ENCODE data around the gene CHDH. TPM values are rescaled to one million over a fixed set of nuclear protein-coding genes. Genes with fewer than 3 reads are reported as not detected.

The CHDH gene
- total RNA-seq, 1 donor from 2014 or later = 0.64 TPM

- intact Hi-C loops (cut with micrococcal nuclease) = no loop called here
These were observed 12.0 kb upstream of the CHDH start for GRCh38 chr3:53858096-53858741.

DNA sequence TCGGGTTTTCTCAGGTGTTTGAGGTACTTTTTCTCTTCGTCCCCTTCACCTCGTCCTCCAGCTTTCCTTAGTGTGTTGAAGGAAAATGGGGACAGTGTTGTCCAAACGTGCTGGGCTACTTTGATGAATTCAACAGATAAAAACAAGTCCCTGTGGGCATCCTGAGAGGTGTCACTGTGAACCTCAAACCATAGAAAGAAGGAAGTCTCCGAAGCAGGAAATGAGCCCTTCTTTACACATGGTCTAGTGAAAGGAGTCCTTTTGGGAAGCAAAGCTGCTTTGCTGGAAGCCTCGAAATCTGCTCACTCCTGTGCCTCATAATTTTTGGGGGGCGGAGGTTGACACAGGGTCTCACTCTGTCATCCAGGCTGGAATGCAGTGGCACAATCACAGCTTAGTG lies 10.7 kb upstream of the CHDH start:
- intact Hi-C loops (cut with micrococcal nuclease) = no loop called here

DNA sequence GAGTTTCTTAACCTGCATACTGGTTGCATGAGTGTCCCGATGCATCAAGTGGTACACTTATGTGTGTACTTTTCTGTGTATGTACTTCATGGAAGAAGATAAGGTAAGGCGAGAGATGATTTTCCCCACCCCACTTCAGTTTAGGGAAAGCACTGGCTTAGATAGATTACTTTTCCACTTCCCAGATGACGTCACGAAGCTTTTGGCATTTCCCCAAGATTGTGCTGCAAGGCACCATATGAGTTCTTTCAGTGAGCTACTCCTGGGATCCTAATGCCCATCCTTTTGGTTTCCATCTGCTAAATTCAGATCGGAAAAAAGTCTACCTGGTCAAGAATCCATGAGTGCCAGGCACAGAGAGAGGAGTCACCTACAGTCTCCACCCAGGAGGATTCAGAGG lies 4.7 kb upstream of the CHDH start:
- intact Hi-C loops (cut with micrococcal nuclease) = no loop called here

DNA sequence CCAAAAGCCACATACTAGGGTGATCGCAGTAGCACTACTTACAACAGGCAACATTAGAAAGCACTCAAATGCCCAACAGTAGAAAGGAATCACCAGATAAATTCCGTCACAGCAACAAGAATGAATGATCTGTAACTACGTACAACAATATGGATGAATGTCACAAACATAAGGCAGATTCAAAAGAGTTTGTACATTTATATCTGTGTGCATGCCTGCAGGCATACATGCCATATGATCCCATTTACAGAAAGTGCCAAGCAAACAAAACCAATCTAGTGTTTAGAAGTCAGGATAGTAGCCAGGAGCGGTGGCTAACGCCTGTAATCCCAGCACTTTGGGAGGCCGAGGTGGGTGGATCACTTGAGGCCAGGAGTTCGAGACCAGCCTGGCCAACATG lies 3.7 kb upstream of the CHDH start:
- intact Hi-C loops (cut with micrococcal nuclease) = loop anchor here (2.0 kb wide), 1 partner anchor 97 kb away; no protein-coding TSS in a partner anchor

DNA sequence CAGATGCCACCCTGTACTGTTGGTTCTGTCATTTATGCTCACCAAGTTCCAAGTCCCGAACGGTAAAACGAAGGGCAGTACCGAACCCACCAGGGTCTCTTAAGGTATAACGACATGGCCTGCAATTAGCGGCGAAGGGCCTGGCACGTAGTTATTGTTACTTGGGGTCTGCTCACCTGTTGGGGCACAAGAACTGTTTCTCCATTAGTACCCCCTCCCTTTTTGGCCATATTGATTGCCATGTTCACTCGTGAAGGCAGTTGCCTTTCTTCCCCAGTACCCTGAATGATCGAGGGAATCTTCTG lies 584 bp upstream of the CHDH start:
- intact Hi-C loops (cut with micrococcal nuclease) = no loop called here

DNA sequence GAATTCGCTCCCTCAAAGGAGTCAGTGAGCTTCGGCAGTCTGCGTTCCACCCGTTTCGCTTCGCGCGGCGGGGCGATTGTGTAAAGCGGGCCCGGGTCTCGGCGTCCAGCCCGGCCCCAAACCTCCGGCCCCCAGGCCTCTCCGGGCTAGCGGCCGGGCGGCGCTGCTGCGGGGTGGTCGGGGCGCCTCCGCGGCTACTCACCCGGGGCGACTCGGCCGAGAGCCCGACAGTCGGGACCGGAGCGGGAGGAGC lies 412 bp downstream of the CHDH start:
- intact Hi-C loops (cut with micrococcal nuclease) = no loop called here

GRCh38 chr3:53845103-53845880 lies 927 bp downstream of the CHDH start:
- intact Hi-C loops (cut with micrococcal nuclease) = no loop called here

DNA sequence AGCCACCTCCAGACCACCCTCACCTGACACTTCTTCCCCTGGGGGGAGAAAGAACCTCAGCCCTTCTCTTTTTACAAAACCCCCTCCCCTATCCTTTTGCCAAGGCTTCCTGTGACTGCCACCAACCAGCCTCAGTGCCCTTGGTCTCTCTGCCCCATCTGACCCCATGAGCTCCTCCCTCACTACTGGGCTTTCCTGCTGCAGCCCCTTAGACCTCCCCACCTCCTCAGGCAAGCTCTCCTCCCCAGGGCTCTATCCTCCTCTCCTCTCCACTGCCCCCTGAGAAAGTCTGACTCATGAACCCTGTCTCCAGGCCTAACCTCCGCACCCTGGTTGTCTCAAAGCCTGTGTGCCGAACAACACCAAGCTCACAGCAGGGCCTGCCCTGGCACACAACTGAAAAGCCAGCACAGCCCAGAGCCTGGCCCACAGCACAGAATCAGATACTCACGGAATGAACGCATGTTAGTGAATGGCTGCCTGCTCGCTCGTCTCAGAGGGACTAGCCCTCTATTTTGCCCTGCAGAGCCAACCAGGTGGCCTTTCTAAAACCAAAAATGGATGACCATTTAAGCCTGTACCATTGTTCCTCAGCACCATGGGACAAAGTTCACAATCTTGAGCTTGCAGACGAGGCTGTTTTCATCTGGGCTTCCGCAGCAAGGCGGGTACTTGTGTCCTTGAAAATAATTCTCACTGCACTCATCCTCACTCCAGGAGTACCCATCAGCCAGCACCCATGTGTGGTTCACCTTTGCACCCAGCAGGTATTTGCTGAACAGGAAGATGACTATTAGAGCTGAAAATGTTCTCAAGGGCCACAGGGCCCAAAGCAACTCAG lies 1.7 kb downstream of the CHDH start:
- intact Hi-C loops (cut with micrococcal nuclease) = no loop called here

DNA sequence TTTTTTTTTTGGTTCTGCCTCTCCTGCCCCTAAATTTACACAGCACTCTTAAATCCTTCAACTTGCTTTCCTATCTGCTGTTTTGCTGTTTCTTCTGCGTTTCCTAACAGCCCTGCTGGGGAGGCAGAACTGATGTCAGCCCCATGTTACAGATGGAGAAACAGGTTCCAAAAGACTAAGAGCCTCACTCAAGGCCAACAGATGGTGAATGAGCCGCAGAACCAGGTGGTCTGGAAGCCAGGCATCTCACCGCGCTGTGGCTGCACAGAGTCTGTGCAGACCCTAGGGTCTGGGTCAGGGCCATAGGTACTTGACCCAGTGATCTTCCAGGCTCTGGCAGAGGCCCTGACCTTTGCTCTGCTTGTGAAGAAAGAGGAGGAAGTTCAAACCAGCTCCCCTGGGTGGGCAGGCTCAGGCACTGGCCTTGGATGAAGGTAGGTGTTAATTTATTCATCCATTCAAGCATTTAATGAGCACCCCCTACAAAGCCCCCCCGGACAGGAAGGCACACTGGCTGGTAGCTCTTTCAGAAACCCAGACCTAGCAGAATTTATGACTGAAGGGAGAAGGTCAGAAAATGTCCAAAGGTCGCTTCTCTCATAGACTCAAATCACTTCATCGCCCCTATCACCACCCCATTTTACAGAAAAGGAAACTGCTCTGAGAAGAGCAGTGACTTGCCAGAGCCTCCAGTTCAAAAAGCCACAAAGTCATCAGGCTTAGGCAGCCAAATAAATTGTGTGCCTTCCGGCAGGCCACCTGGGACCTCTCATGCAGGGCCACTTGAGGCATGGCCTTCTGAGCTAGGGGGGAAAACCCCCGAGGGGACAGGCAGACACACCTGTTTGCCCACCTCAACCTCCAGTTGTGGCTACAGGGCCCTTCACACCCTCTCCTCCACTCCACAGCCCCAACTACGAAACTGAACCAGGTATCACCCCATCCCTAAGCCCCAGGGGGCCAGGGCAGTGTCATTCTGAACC lies 2.7 kb downstream of the CHDH start:
- intact Hi-C loops (cut with micrococcal nuclease) = loop anchor here (1.0 kb wide), 1 partner anchor 22 kb away; no protein-coding TSS in a partner anchor

DNA sequence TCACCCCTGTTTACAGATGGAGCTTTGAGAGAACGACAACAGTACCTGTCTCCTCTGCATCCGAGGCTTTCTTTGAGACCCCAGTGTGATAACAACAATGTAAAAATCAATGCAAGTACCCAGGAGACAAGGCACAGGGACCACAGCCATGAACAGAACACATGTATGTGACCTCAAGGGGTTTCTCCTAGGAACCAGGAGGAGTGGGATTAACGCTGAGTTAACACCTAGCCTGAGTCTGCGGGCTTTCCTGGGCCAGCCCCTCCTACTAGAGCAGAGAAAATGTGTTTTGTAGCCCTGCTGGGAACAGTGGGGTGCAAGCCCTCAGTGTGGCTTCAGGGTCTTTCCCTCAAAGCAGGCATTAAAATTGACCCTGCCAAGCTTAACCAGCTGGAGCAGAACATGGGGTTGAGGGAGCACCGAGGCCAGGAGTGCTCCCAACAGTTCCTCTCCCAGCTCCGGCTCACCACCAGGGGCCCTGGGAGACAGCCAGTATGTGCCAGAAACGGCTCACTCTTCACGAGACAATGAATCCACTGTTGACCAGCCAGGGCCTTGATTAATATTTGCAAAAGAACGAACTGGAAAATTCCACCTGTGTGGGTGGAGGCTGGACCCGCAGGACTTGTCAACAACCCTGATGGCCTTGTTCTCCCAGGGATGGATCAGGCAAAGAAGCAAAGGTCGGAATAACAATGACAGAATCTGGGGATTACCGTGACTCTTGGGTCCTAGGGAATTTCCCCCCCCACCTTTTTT lies 3.6 kb downstream of the CHDH start:
- intact Hi-C loops (cut with micrococcal nuclease) = loop anchor here (1.0 kb wide), 1 partner anchor 21 kb away; no protein-coding TSS in a partner anchor

DNA sequence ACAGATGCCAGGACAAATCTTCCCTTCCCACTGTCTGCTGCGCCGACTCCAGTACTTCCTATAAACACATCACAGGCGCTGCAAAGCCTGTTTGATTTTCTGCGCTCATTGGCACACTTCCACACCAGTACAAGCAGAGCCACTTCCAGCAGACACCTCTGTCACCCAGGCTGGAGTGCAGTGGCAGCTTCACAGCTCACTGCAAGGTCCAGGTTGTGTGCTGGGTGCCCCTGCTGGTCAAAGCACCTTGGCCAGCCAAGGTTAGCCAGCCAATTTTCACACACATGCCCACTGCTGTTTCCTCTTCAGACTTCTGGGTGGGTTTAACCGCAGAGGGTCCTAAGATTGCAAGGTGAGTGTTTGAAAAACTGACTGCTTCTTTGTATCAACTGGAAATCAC lies 4.9 kb downstream of the CHDH start:
- intact Hi-C loops (cut with micrococcal nuclease) = no loop called here

DNA sequence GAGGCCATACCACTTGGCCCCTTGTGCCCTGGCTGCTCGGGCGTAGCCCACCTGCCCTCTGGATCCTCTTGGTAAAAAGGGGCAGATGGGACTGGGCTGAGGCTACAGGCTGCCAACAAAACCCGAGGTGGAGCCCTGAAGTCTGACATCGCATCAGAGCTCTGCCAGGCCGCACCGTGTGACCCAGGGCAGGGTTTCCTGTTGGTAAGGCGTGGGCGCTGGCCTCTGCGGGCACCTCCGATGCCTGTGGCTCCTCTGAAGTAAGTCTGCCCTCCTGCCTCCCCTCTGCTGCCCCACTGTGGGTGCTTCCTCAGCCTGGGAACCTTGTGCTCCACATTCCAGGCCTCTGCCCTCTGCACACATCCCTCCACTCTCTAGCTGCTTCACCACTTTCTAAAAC lies 8.9 kb downstream of the CHDH start:
- intact Hi-C loops (cut with micrococcal nuclease) = no loop called here

GRCh38 chr3:53836084-53836872 lies 9.9 kb downstream of the CHDH start:
- intact Hi-C loops (cut with micrococcal nuclease) = no loop called here

- intact Hi-C loops (cut with micrococcal nuclease) = no loop called here
These were observed 11.0 kb downstream of the CHDH start for GRCh38 chr3:53835257-53835656.

GRCh38 chr3:53834429-53835095 lies 11.7 kb downstream of the CHDH start:
- intact Hi-C loops (cut with micrococcal nuclease) = no loop called here

DNA sequence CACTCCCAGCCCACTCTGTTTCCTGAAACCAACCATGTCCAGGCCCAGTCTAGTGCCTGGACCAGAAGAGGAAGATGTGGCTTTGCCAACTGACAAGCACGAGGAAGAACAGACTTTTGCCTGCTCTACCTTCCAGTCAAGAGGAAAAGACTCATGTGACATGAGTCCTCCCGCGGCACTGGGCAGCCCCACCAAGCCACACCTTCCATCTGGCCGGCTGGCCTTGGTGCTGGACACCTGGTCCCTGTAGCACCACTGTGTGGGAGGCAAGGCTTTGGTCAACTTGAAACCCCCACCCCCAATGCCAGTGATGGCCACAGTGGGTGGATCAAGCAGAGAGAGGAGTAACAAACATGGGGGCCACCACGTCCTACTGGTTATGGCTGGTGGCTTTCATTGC lies 12.5 kb downstream of the CHDH start:
- intact Hi-C loops (cut with micrococcal nuclease) = no loop called here

GRCh38 chr3:53833053-53833645 lies 13.1 kb downstream of the CHDH start:
- intact Hi-C loops (cut with micrococcal nuclease) = no loop called here

DNA sequence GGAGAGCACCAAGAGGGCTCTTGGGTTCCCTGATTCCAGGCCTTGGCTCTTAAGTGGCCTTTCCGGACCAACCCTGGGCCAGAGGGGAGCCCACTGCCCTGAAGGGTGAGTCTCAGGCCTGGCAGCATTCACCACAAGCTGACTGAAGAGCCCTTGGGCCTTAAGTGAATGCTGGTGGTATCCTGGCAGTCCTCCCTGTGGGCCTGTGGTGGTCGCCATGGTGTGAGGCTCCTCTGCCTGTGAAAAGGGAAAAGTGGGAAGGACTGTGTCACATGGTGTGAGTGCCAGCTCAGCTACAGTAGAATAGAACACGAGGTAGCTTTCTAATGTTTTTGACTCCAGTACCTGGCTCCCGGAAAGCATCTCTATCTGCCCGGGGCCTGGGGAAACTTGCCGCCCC lies 15.3 kb downstream of the CHDH start:
- intact Hi-C loops (cut with micrococcal nuclease) = no loop called here

GRCh38 chr3:53829605-53830004 lies 16.6 kb downstream of the CHDH start:
- intact Hi-C loops (cut with micrococcal nuclease) = no loop called here
